HG03135 (cell line): Measurements from ENCODE around the gene EEF1AKMT3.

Source experiments
- ATAC-seq: cut with Tn5 transposase; IDR thresholded peaks from one replicate; pipeline ENCODE4 v1.9.1; 2021; ENCODE audit warnings: mild to moderate bottlenecking, moderate library complexity; ENCODE audit not compliant: unreplicated experiment

The EEF1AKMT3 gene

DNA sequence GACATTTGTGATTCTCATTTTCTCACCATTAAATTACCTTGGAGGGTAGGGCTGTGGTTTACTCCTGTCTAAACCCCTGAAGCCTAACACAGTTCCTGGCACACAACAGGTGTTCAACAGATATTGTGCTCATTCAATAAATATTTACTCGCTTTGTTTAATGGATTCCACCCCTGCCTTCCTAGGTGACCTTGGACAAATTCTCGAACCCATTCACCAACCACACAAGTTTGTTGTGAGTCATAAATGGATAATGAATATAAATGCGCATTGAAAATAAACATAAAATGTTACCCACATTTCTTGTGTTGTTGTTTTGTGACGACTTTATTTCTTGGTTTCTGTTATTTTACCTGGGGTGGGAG, 9.8 kb downstream of the EEF1AKMT3 start:
- no peak for ATAC-seq

DNA sequence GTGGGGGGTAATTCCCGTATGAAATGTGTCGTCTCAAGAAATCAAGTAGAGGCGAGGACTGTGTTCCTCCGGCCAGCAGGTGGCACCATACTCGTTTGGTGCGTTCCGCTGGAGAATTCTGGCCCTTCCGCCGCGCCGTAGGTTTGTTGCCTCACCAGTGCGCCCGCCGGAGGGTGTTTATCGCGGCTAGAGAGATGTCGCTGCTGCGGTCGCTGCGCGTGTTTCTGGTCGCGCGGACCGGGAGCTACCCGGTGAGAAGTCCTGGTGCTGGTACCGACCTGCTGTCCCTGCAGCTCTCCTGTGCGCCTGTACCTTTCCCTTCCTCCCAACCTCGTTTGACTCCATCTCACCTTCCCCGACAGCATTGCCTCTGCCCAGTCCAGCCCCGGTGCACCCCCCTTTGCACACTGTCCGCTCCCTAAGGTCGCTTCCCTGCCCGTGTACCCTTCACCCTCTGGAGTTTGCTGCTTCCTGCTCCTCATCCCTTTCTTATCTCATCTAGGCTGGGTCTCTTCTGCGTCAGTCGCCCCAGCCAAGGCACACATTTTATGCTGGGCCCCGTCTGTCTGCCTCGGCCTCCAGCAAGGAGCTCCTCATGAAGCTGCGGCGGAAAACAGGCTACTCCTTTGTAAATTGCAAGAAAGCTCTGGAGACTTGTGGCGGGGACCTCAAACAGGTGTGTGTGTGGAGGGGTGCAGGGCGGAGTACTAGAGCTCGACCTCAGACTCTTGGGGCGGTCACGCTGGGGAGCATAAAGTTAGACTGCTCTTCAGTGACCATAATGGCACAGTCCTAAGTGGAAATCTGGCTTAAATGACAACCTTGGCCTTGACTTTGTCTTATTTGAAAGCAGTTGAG, 10.4 kb downstream of the EEF1AKMT3 start, which contains the start of gene TSFM:
TSFM (plus strand) TSS at position 180 of the 858 bp plus-strand sequence; CDS start at position 195, 15 bp downstream.
- ATAC-seq, result peak; percentile 85

DNA sequence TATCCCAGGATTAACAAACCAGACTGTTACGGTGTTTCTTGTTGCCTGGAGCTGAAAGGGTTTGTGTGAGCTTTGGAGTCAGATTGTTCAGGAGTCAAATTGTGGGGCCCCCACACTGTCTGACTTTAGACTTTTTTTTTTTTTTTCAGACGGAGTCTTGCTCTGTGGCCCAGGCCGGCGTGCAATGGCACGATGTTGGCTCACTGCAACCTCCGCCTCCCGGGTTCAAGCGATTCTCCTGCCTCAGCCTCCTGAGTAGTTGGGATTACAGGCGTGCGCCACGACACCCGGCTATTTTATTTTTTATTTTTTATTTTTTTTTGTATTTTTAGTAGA, 11.0 kb downstream of the EEF1AKMT3 start:
- no peak for ATAC-seq

GRCh38 chr12:57783861-57784260, 11.4 kb downstream of the EEF1AKMT3 start:
- ATAC-seq, result no peak

DNA sequence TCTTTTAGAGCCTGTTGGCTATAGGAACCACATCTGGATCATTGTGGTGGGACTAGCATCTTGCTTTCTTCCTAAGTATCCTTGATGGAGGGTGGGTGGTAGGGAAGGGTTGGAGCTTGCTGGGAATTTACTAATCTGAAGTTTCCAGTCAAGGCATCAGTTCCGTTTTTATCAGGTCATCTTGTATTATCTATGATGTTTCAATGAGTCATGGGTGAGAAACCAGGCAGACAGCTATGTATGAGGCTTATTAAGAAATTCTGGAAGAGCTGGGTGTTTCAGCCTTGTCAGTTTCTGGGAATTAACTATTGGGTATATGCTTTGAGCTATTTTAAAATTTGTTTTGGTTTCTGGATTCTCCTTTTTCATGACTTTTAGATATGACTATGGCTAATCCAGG, 21.5 kb downstream of the EEF1AKMT3 start:
- ATAC-seq, result no peak

DNA sequence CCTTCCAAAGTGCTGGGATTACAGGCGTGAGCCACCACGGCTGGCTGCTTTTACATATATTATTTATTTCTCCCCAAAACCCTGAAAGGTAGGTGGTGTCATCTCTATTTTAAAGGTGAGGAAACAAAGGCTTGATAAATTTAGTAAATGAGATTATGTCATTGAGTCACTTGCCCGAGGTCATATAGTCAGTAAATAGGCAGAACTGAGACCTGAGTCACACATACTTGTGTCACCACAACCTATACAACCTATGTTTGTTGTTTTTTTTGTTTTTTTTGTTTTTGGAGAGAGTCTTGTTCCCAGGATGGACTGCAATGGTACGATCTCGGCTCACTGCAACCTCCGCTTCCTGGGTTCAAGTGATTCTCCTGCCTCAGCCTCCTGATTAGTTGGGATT, 22.9 kb downstream of the EEF1AKMT3 start:
- ATAC-seq, result no peak

DNA sequence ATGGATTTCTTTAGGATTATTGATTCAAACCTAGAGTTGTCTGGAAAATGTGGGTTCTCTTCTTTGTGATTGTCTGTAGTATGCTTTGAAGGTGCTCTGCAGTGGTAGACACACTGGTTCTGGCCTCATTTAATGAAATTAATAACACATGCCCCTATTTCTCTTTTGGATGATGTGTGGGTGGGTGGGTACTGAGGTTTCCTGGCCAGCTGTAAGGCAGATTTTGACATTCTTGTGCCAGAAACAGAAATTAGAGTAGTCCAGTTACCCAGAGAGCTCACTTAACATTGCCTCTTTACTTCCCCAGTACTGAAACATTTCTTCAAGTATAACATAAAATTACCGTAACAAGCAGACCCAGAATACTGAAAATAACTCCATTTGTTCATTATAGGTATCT, 24.6 kb downstream of the EEF1AKMT3 start:
- no peak for ATAC-seq

DNA sequence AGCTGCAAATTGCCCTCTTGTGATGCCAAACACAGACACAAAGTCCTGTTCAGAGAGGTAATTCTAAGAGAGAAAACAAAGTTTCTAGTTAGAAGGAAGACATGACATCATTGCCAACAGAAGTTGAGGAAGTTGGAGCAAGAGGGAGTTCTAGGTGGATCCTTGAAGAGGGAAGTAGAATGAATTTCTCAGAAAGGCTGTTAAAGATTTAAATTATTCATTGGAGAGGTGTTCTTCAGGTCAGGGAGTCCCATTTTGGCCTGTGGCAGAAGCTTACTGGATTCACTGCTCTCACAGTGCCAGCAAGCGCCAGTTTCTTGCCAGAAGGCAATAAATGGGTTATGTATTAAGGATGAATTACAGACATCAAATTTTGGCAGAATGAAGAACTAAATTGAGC, 25.5 kb downstream of the EEF1AKMT3 start:
- ATAC-seq, result no peak

DNA sequence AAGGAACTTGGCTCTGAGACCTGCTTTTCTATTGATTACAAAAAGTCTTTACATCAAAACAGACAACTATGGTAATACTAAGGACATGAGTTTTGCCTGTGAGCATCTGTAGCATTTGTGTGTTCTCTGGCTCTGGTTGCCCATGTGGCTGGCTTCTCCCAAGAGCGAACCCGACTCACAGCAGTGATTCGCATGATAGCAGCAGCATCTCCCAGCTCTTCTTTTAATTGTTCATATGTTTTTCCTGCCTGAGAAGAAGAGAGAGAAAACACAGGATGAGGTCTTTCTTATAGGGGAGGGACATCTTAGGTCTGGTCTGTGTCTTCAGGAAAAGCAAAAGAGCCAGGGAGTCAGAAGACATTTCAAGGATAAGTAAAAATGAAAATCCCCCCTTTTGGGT, 28.6 kb downstream of the EEF1AKMT3 start:
- ATAC-seq, result no peak

DNA sequence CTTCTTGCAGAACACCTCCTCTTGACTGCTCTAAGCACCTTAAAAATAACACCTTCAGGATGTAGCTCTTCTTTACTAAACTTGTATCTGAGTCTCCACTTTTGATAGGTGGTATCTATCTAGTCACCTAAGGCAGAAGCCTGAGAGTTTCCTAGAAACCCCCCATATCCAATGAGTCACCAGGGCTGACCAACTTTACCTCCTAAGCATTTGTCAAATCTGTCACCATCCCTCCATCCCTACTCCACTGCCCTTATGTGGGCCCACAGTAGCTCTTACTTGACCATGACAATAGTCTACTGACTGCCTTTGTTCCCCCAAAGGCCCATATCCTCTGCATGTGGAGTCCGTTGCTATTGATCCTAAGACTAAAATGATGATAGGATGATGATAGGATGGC, 30.2 kb downstream of the EEF1AKMT3 start:
- no peak for ATAC-seq

DNA sequence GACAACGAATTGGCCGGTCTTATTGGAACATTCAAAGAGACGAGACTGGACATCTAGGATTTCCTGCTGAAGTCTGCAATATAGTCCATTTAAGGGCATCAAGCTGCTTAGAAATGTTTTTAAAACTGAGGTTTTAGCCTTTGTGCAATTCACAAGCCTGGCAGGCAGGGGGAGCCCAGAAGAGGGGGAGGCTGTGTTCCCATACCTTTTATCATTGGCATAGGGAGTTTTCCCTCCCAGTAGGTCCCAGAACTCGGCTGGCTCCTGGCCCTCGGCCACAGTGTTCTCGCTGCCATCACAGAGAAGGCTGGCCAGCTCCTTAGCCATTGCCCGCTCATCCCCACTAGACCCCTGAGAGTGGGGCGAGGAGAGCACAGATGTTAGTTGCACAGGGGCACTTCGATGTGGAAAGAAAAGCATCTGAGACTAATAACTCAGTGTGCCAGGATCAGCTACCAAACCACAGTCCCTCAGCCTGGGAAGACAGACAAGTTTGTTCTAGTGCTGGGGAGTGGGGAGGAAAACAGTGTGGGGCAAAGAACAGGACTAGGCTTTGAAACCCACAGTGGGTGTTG, 31.0 kb downstream of the EEF1AKMT3 start:
- no peak for ATAC-seq

- no peak for ATAC-seq
Measured at GRCh38 chr12:57806677-57807076, 34.3 kb downstream of the EEF1AKMT3 start.

DNA sequence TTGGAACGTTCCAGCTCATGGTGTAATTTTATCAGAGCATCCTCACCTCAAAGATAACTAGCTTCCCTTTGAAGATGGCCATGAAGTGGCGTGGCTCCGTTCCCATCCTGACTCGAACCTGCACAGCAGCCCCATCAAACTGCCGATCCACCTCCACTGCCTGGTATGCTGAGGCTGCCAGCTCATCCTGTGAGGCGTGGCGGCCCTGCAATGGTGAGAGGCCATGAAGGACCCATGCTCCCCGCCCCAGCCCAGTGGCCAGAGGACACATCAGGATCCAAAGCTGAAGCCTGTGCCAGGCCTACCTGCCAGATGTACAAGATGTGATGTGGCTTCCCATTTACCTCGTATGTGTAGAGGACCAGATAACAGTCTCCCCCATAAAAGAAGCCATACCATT, 34.9 kb downstream of the EEF1AKMT3 start:
- no peak for ATAC-seq

GRCh38 chr12:57808351-57808750, 35.9 kb downstream of the EEF1AKMT3 start:
- ATAC-seq, result no peak

GRCh38 chr12:57809425-57809824, 37.0 kb downstream of the EEF1AKMT3 start:
- no peak for ATAC-seq

DNA sequence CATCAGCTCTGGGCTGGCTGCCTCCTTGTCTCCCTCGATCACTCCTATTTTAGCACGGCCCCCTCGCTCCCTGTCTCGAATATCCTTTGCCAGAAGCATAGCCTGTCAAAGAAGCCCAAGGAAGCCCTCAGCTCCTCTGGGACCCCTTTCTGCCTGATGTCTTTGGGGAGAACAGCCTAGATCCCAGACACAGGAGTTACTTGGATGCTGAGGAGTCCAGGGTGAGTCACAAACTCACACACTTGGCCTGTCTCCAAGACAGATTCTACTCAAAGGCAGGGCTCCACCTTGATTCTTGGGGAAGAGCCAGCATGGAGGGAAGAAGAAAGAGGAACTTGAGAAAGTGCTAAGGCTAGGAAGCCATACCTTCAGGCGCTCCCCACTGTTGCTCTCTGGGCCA, 38.0 kb downstream of the EEF1AKMT3 start:
- no peak for ATAC-seq

DNA sequence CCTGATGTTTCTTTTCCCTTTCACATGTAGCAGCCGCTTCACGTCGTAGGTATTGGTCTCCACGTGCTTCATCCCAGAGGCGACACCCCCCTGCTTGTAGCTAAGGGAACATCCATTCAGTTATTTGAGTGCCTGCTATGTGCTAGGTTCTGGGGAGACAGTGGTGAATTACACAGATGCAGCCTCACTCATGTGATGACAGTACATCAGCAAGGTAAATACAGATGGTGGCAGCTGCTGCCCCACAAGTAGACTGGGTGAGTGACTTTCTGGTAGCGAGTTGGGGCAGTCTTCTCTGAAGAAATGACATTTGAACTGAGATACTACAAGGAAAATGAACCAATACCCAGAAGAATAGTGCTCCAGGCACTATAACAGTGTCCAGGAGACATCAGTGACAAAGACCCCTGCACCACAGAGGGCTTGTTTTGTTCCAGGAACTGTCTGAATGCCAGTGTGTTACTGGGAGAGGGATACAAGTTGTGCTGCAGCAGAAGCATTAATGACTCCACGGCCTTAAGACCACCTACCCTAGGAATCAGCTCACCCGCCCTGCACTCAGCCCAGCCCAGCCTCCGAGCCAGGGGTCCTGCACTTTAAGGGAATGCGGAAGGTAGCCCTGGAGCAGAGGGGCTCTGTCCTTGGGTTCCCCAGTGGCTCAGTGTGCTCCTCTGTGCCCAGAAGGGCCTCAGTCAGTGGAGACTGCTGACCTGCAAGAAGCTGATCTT, 38.8 kb downstream of the EEF1AKMT3 start:
- ATAC-seq, result no peak

- ATAC-seq, result no peak
Measured at GRCh38 chr12:57813111-57813970, 40.9 kb downstream of the EEF1AKMT3 start.

- ATAC-seq, result no peak
Measured at GRCh38 chr12:57813971-57814772, 41.8 kb downstream of the EEF1AKMT3 start.
